A549 (cell line): ENCODE data around the gene TMEM266. TPM values are rescaled to one million over a fixed set of nuclear protein-coding genes. Genes with fewer than 3 reads are reported as not detected.
"Not testable (repeated sequence)": the region's sequence is repeated elsewhere in the genome, so short reads cannot be mapped to it uniquely, and the experiment has no call there.

Experiments
- ATAC-seq, 2 experiments: fragments of 200-7000 bp in 1 of 2; fragments of >200 bp in 1 of 2; cut with Nextera tagmentation in 1 of 2; cut with Tn5 transposase in 1 of 2; 3 replicates each; pipeline versions ENCODE4 v1.8.0 to v1.9.1; 2018 to 2020; ENCODE audit warnings: mild to moderate bottlenecking in 1 of 2, moderate library complexity in 1 of 2
- CTCF ChIA-PET: fragments of 300-600 bp; sonication (Branson Sonifier 250); formaldehyde crosslinking; extraction: SDS; loops from one replicate; lab custom pipeline; 2021; ENCODE audit warnings: antibody characterized with exemption, inconsistent platforms; lab: Yijun Ruan, JAX
- POLR2A ChIA-PET: fragments of 350-600 bp; formaldehyde crosslinking; extraction: SDS; loops from one replicate; lab custom pipeline; 2021; ENCODE audit warnings: antibody characterized with exemption, inconsistent platforms; lab: Yijun Ruan, JAX
- DNase-seq, 2 experiments: peaks; one replicate each; pipeline versions ENCODE4 v3.0.0 to v3.0.0-alpha.2; 2011 to 2016; ENCODE audit warnings: low read depth in 1 of 2, low spot score in 1 of 2
- FAIRE-seq: peaks from 2 replicates; lab custom pipeline; 2011; peaks lifted over from hg19 to GRCh38; lab: Jason Lieb, UNC
- H3K27ac ChIP-seq, 2 experiments: fragments of >200 bp; sonication (Bioruptor Twin); formaldehyde crosslinking; 3 replicates each; pipeline ENCODE4 v1.5.1; 2016 to 2017
- H3K4me1 ChIP-seq: fragments of >200 bp; sonication (Bioruptor Twin); formaldehyde crosslinking; 3 replicates; pipeline ENCODE4 v1.6.1; 2016
- H3K4me2 ChIP-seq: fragments of >200 bp; sonication (Bioruptor Twin); formaldehyde crosslinking; 3 replicates; pipeline ENCODE4 v1.6.1; 2016
- H3K4me3 ChIP-seq: fragments of >200 bp; sonication (Bioruptor Twin); formaldehyde crosslinking; 3 replicates; pipeline ENCODE4 v1.5.1; 2016
- H3K9me3 ChIP-seq: fragments of >200 bp; sonication (Bioruptor Twin); formaldehyde crosslinking; 3 replicates; pipeline ENCODE4 v1.6.1; 2016
- BHLHE40 ChIP-seq: IDR thresholded peaks from 2 replicates; pipeline ENCODE4 v1.6.1; 2012; ENCODE audit warnings: low read depth, low read length, inconsistent platforms
- FOSL2 ChIP-seq, 2 experiments: fragments of 450-650 bp in 1 of 2; fragments of >200 bp in 1 of 2; sonication (Bioruptor Twin) in 1 of 2; formaldehyde crosslinking; IDR thresholded peaks; 2 replicates each; pipeline versions ENCODE4 v1.5.0 to v1.6.1; 2016 to 2020; ENCODE audit warnings: mild to moderate bottlenecking in 1 of 2, moderate library complexity in 1 of 2
- HDAC2 ChIP-seq: fragments of 200-600 bp; sonication (generic); IDR thresholded peaks from 2 replicates; pipeline ENCODE4 v1.6.1; 2016
- HEYL ChIP-seq: fragments of 250-450 bp; sonication (Bioruptor Pico); IDR thresholded peaks from 2 replicates; pipeline ENCODE4 v1.8.0; 2021; ENCODE audit warnings: mild to moderate bottlenecking, moderate library complexity
- JUNB ChIP-seq: fragments of >200 bp; sonication (Bioruptor Twin); formaldehyde crosslinking; IDR thresholded peaks from 2 replicates; pipeline ENCODE4 v1.6.1; 2016
- MAFK ChIP-seq: fragments of 450-650 bp; IDR thresholded peaks from 2 replicates; pipeline ENCODE4 v1.6.1; 2014; ENCODE audit not compliant: partially characterized antibody
- MAZ ChIP-seq: fragments of 150-350 bp; IDR thresholded peaks from 2 replicates; pipeline ENCODE4 v1.6.1; 2014; ENCODE audit warnings: antibody characterized with exemption, low read depth, low read length, borderline replicate concordance
- NFE2L2 ChIP-seq: fragments of 150-350 bp; conservative IDR thresholded peaks from 2 replicates; pipeline ENCODE4 v1.6.1; 2014; ENCODE audit warnings: low read length
- RARB ChIP-seq: fragments of 250-450 bp; sonication (Bioruptor Pico); IDR thresholded peaks from 2 replicates; pipeline ENCODE4 v1.8.0; 2021; ENCODE audit warnings: mild to moderate bottlenecking, moderate library complexity
- TFCP2L1 ChIP-seq: fragments of 250-450 bp; sonication (Bioruptor Pico); IDR thresholded peaks from 2 replicates; pipeline ENCODE4 v1.5.0; 2021; ENCODE audit warnings: mild to moderate bottlenecking
- ZFP36 ChIP-seq: fragments of 450-650 bp; IDR thresholded peaks from 2 replicates; pipeline ENCODE4 v1.6.1; 2014; ENCODE audit warnings: borderline replicate concordance; ENCODE audit not compliant: partially characterized antibody
- WGBS: methylation state at CpG from one replicate; pipeline ENCODE4 v1.1.6; 2017; ENCODE audit errors: missing lambda C conversion rate; 5-methylcytosine and 5-hydroxymethylcytosine counted together
- polyA plus RNA-seq, 4 experiments: library from polyadenylated mRNA; depleted of rRNA in 3 of 4; stranded (reverse); fragments of >200 nt; fragmentation: RNase III in 1 of 4; extraction: RNeasy Plus Mini Kit Qiagen cat#74134 plus additional on column Dnase treatment in 1 of 4; gene quantifications; 2 replicates in 3 of 4; 3 replicates in 1 of 4; pipeline ENCODE4 v1.2.3, GENCODE V29; 2011 to 2017
- TF ChIP-seq, protein P1 (sequence below): fragments of >200 bp; sonication (Bioruptor Twin); formaldehyde crosslinking; IDR thresholded peaks from 3 replicates; pipeline ENCODE4 v1.6.1; 2016
- TF ChIP-seq, protein P2 (sequence below): IDR thresholded peaks from 2 replicates; pipeline ENCODE4 v1.6.1; 2012
- TF ChIP-seq, protein P3 (sequence below): fragments of 450-650 bp; IDR thresholded peaks from 2 replicates; pipeline ENCODE4 v1.6.1; 2014; ENCODE audit warnings: antibody characterized with exemption
- TF ChIP-seq, protein P4 (sequence below): fragments of >200 bp; sonication (Bioruptor Twin); formaldehyde crosslinking; IDR thresholded peaks from 3 replicates; pipeline ENCODE4 v1.5.1; 2016

Gene TMEM266
- polyA plus RNA-seq, 2 of the 4 experiments (the other 2 are of a cell fraction): 0.06 to 0.08 TPM

GRCh38 chr15:76010613-76011012 is 49.2 kb upstream of the TMEM266 start (continued):
- TF ChIP-seq ZFP36 (no peak), TFCP2L1 (CRISPR knock-in tag) (no peak), HDAC2 (no peak), JUNB (no peak), FOSL2 (IDR thresholded peaks at IDR 0.05) (no peak), FOSL2 (CRISPR knock-in tag; IDR thresholded peaks at IDR 0.05) (no peak)
- TF ChIP-seq, protein P1, sequence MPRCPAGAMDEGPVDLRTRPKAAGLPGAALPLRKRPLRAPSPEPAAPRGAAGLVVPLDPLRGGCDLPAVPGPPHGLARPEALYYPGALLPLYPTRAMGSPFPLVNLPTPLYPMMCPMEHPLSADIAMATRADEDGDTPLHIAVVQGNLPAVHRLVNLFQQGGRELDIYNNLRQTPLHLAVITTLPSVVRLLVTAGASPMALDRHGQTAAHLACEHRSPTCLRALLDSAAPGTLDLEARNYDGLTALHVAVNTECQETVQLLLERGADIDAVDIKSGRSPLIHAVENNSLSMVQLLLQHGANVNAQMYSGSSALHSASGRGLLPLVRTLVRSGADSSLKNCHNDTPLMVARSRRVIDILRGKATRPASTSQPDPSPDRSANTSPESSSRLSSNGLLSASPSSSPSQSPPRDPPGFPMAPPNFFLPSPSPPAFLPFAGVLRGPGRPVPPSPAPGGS: no peak

GRCh38 chr15:76011627-76012551 is 47.9 kb upstream of the TMEM266 start, which contains the start of gene NRG4:
TSS of gene NRG4 (minus strand) at chr15:76012424. CDS start at chr15:76011230, 1,194 bp downstream.
- ChIA-PET POLR2A (interaction anchor here (1.2 kb wide), 1 partner anchor 46 kb away, joined by 4 read pairs; no protein-coding TSS in a partner anchor), CTCF (interaction anchor here (0.6 to 1.6 kb wide), 4 partner anchors 11 to 127 kb away, joined by 3 to 5 read pairs (median 3); no protein-coding TSS in a partner anchor)
- peak; percentile 79 for FAIRE-seq
- H3K4me2 ChIP-seq: peak within 1 kb of the TSS; percentile 78
- peak; percentile 37 to 71 for DNase-seq
- peak within 1 kb of the TSS; percentile 33 for H3K4me3 ChIP-seq
- H3K27ac ChIP-seq: peak within 1 kb of the TSS; percentile 29 to 57; a peak in 5 of 6 replicates
- H3K4me1 ChIP-seq: peaks cover 4% of the 10 kb centered on the region; the same call in 1 of the 3 replicates
- ATAC-seq: peak; percentile 98 to 99
- H3K9me3 ChIP-seq: no peaks in the 10 kb centered on the region; the same call in 2 of the 3 replicates
- WGBS: 20% methylated on average over 13 of the region's 13 CpGs
- TF ChIP-seq BHLHE40: peak; percentile 60; the same call in 1 of the 2 replicates
- TF ChIP-seq MAZ: no peak
- peak; percentile 70 for TF ChIP-seq MAFK
- peak; percentile 74; the same call in 1 of the 2 replicates for TF ChIP-seq RARB (CRISPR knock-in tag)
- TF ChIP-seq HEYL (CRISPR knock-in tag): no peak
- TF ChIP-seq, protein P2, sequence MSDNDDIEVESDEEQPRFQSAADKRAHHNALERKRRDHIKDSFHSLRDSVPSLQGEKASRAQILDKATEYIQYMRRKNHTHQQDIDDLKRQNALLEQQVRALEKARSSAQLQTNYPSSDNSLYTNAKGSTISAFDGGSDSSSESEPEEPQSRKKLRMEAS: 0 out of 2 replicates have a peak, but pooled peaks have one; percentile 20
- 0 out of 2 replicates have a peak, but pooled peaks have one; percentile 45 for TF ChIP-seq NFE2L2
- TF ChIP-seq, protein P3, sequence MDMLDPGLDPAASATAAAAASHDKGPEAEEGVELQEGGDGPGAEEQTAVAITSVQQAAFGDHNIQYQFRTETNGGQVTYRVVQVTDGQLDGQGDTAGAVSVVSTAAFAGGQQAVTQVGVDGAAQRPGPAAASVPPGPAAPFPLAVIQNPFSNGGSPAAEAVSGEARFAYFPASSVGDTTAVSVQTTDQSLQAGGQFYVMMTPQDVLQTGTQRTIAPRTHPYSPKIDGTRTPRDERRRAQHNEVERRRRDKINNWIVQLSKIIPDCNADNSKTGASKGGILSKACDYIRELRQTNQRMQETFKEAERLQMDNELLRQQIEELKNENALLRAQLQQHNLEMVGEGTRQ: no peak
- TF ChIP-seq, protein P4, sequence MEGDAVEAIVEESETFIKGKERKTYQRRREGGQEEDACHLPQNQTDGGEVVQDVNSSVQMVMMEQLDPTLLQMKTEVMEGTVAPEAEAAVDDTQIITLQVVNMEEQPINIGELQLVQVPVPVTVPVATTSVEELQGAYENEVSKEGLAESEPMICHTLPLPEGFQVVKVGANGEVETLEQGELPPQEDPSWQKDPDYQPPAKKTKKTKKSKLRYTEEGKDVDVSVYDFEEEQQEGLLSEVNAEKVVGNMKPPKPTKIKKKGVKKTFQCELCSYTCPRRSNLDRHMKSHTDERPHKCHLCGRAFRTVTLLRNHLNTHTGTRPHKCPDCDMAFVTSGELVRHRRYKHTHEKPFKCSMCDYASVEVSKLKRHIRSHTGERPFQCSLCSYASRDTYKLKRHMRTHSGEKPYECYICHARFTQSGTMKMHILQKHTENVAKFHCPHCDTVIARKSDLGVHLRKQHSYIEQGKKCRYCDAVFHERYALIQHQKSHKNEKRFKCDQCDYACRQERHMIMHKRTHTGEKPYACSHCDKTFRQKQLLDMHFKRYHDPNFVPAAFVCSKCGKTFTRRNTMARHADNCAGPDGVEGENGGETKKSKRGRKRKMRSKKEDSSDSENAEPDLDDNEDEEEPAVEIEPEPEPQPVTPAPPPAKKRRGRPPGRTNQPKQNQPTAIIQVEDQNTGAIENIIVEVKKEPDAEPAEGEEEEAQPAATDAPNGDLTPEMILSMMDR: no peak

DNA sequence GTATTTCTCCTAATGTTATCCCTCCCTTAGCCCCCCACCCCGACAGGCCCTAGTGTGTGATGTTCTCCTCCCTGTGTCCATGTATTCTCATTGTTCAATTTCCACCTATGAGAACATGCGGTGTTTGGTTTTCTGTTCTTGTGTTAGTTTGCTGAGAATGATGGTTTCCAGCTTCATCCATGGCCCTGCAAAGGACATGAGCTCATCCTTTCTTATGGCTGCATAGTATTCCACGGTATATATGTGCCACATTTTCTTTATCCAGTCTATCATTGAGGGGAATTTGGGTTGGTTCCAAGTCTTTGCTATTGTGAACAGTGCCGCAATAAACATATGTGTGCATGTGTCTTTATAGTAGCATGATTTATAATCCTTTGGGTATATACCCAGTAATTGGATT is 46.3 kb upstream of the TMEM266 start:
- H3K9me3 ChIP-seq, H3K27ac ChIP-seq, H3K4me3 ChIP-seq, POLR2A ChIA-PET, DNase-seq, ATAC-seq, H3K4me1 ChIP-seq, H3K4me2 ChIP-seq, FAIRE-seq: not testable (repeated sequence)
- CTCF ChIA-PET: interaction anchor here (1.0 kb wide), 1 partner anchor 9 kb away, joined by 3 read pairs; no protein-coding TSS in a partner anchor
- WGBS: 92% methylated on average over 4 of the region's 4 CpGs
